ENCODE data around the gene SRBD1. TPM values are rescaled to one million over a fixed set of nuclear protein-coding genes. Genes with fewer than 3 reads are reported as not detected.
A peak's percentile ranks its signal among the peaks of the same experiment; 100 is the strongest.

SRBD1 gene
- total RNA-seq, 6 experiments from 2014 or later = 7.4 to 14.1 (median 9.4) TPM

DNA sequence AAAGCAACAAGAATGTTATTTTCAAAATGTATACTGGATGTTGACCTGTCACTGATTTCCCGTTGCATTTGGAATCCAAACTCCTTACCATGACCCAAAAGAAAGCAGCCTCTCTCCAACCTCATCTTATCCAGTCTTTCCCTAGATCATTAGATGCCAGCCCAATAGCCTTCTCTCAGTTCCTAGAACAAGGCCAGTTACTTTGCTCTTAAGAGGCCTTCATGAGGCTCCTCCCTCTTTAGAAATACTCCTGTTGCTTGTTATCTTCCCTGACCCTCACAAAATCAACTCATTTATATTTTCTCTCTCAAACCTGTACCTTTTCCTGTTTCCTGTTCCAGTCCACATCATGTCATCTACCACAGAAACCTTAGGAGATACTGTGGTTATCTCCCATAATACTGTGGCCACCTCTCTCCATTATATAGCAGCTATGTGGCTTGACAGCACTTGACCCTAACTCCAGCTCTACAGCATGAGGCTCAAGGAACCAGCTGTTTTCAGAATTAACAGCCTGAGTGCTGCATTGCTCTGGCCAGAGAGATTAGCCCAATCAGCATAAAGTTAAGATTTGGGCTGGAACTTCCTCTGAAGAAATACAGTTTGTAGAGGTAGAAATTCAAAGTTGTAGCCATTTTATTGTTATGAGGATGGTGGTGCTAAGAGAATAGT, 22.8 kb downstream of the SRBD1 start:
- Histone ChIP-seq H3K36me3 (no peaks in the 10 kb centered on the region), H3K27me3 (no peaks in the 10 kb centered on the region), H3K27ac (no peak overlapping the region), H3K4me1 (no peaks in the 10 kb centered on the region), H3K4me3 (no peak overlapping the region), H3K9me3 (peaks cover 0 to 3% (median 0%) of the 10 kb centered on the region in 4 donors)
- no peak for DNase-seq
- TF ChIP-seq POLR2A (IDR thresholded peaks at IDR 0.05) (no peak), CTCF (IDR thresholded peaks at IDR 0.05) (no peak)
- intact Hi-C loops (cut with DNase I) = no loop called here
- 90% methylated on average over 1 of the region's 1 CpG for WGBS (ENCODE audit: insufficient coverage, low coverage, low lambda C conversion rate, missing lambda C conversion rate)
- peak in 2 of 4 donors; percentile 19 to 21 for ATAC-seq

DNA sequence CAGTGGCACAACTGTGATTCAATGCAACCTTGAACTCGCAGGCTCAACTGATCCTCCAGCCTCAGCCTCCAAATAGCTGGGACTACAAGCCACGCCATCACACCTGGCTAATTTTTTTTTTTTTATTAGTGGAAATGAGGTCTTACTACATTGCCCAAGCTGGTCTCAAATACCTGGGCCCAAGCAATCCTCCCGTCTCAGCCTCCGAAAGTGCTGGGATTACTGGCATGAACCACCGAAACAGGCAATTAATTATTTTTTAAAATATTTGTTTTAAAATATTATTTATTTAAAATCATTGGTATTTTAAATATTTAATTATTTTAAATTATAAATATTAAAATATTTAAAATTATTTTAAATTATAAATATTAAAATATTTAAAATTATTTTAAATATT, 24.5 kb downstream of the SRBD1 start:
- ATAC-seq (no peak), DNase-seq (no peak)
- Histone ChIP-seq H3K4me1 (no peaks in the 10 kb centered on the region), H3K27ac (no peak overlapping the region), H3K4me3 (no peak overlapping the region), H3K9me3 (peaks cover 0 to 3% (median 0%) of the 10 kb centered on the region in 4 donors), H3K36me3 (peaks cover 0 to 3% (median 1%) of the 10 kb centered on the region in 4 donors), H3K27me3 (no peaks in the 10 kb centered on the region)
- 96% methylated on average over 5 of the region's 5 CpGs for WGBS (ENCODE audit: insufficient coverage, low coverage, low lambda C conversion rate, missing lambda C conversion rate)
- intact Hi-C loops (cut with DNase I) = no loop called here
- TF ChIP-seq CTCF (IDR thresholded peaks at IDR 0.05) = no peak
- no peak for TF ChIP-seq POLR2A (IDR thresholded peaks at IDR 0.05)

DNA sequence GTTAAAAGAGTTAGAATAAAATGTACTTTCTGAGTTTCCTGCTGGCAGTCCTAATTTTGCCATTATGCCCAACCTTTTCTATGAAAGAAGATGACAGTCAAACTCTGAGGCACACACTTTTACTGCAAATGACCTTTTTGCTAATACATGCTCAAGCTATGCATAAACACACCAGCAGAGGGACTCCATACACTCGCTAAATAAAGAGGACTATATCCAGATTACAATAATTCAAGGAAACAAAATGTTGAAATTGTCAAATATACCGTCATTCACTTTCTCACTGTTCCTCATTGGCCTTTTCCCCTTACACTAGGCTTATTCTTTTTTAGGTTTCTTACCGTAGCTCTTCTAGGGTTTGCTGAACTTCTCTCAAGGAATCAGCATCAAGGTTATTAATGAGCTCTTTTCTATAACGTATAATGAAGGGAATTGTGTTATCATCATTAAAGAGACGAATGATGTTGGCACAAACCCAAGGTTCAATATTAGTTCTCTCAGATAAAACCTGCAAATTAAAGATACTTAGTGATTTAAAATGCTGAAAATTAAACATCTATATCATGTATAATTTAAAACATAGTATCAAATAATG, 25.7 kb downstream of the SRBD1 start:
- Histone ChIP-seq H3K4me1 (no peaks in the 10 kb centered on the region), H3K27ac (no peak overlapping the region), H3K36me3 (peaks cover 0 to 4% (median 3%) of the 10 kb centered on the region in 4 donors), H3K9me3 (peaks cover 0 to 3% (median 0%) of the 10 kb centered on the region in 4 donors), H3K4me3 (no peak overlapping the region), H3K27me3 (no peaks in the 10 kb centered on the region)
- WGBS (ENCODE audit: insufficient coverage, low coverage, low lambda C conversion rate, missing lambda C conversion rate) = 16% methylated on average over 5 of the region's 5 CpGs
- DNase-seq = no peak
- peak; percentile 89 to 95 (median 92) for ATAC-seq
- intact Hi-C loops (cut with DNase I) = no loop called here
- TF ChIP-seq CTCF (IDR thresholded peaks at IDR 0.05) = peak; percentile 71 to 75 (median 73)
- no peak for TF ChIP-seq POLR2A (IDR thresholded peaks at IDR 0.05)

DNA sequence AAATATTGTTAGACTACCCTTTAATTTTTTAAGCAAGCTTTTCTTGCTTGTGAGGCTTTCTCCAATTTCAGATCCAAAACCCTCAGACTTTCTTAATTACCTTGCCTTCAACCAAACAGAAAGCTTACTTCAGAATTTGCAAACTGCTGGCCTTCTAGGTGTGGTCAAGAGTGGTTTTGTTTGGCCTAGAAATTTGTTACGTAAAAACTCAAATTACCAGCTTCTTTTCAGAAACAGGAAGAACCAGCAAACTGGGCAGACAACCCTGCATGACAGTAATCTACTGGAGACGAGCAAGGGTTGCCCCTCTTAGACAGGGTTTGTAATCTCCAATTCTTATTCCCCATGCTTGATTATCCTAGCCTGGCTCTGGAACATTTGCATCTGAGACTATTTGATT, 27.1 kb downstream of the SRBD1 start:
- Histone ChIP-seq H3K27ac (no peak overlapping the region), H3K4me1 (no peaks in the 10 kb centered on the region), H3K27me3 (no peaks in the 10 kb centered on the region), H3K9me3 (peaks cover 0 to 3% (median 0%) of the 10 kb centered on the region in 4 donors), H3K36me3 (peaks cover 0 to 4% (median 3%) of the 10 kb centered on the region in 4 donors), H3K4me3 (no peak overlapping the region)
- TF ChIP-seq POLR2A (IDR thresholded peaks at IDR 0.05) (no peak), CTCF (IDR thresholded peaks at IDR 0.05) (no peak)
- peak in 1 of 4 donors; percentile 19 for ATAC-seq
- DNase-seq = no peak
- intact Hi-C loops (cut with DNase I) = no loop called here
- 69% methylated on average over 2 of the region's 2 CpGs for WGBS (ENCODE audit: insufficient coverage, low coverage, low lambda C conversion rate, missing lambda C conversion rate)
